NCI-H446 treated with DMSO at 0.1 percent for 48 hours (cell line): Measurements from ENCODE around the gene CDKL1.

Experiments used
- DNase-seq: peaks from one replicate; lab custom pipeline; 2025; lab: John Stamatoyannopoulos, UW

The CDKL1 gene

DNA sequence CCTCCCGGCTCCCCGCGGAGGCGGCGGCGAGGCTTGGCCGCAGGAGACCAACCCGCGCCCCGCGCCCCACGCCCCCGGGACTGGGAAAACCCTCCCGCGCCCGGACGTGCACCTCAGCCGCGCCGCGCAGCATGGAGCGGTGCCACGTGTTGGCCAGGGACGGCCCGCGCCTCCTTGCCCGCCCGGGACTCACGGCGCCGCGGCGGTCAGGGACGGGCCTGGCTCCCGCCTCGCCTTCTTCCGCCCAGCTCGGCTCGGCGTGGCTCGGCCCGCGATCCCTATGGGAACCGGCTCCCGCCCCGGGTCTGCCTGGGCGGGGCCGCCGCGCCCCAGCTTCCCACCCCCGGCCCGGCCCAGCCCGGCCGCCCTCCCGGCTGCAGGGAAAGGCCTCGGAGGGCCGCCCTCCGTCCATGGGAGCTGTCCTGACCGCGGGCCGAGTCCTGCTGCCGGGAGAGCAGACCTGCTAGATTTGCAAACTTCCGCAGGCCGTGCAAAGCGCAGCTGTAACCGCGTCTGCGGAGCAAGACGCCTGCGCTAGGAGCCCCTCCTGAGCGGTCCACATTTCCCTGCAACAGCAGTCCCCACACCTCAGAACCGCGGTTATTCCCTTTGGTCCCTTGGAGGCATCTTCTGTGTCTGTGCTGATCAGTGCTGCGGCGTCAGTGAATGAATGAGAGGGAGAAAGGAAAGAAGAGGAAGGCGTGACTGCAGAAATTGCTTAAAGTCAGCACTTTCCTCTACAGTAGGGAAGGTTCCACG, at the start of gene CDKL1:
Gene CDKL1 (minus strand): TSS at position 251 of the 759 bp plus-strand sequence. CDS start 1,013 bp downstream, outside the sequence.
- DNase-seq, result peak; percentile 46

GRCh38 chr14:50434528-50434927, 37.8 kb upstream of the CDKL1 start:
- no peak for DNase-seq

- no peak for DNase-seq
Measured at GRCh38 chr14:50432131-50432530, 35.5 kb upstream of the CDKL1 start.

- DNase-seq, result no peak
Measured at GRCh38 chr14:50425816-50426215, 29.1 kb upstream of the CDKL1 start.

- no peak for DNase-seq
Measured at GRCh38 chr14:50425105-50425504, 28.4 kb upstream of the CDKL1 start.

DNA sequence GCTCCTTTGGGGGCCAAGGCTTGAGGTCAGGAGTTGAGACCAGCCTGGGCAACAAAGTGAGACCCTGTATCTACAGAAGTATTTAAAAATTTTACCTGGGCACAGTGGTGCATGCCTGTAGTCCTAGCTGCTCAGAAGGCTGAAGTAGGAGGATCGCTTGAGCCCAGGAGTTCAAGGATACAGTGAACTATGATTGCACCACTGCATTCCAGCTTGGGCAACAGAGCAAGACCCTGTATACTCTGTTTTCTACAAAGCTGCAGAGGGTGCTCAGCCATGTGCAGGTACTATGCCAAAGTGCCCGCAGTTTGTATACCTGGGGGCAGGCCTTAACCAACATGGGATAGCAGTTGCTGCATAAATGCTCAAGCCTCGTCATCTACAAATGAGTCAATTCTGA, 26.8 kb upstream of the CDKL1 start:
- DNase-seq, result no peak

DNA sequence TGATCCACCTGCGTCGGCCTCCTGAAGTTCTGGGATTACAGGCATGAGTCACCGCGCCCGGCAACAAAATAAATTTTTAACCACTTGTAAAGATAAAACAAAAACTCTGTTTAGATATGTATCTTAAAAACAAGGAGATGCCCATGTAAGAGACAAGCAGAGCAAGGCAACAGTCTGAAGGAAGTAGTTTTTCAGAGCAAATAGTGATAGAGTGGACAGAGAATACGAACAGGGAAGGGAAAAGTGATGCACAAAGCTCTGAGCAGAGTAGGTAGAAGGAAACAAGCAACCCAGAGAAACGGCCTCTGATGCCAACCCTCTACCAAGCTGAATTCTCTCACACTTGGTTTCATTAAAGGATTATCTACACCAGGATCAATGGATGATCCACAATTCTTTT, 24.8 kb upstream of the CDKL1 start:
- no peak for DNase-seq

GRCh38 chr14:50417853-50418252, 21.2 kb upstream of the CDKL1 start:
- no peak for DNase-seq

DNA sequence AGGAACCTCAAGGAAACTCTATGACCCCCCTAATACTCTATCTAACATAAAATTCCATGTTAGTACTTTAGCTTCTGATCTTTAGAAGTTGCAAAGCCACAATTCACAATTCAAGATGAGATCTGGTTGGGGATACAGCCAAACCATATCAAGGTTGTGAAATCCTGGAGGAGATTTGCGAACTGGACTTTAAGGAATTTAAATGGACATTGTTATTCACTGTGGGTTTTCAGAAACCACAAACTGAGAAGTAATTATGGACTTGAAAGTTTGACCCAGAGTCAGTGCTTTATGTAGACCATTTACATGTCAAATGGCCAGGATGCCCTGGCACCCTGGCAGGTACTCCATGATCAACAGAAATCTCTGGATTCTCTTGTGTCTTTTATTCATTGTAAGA, 14.2 kb upstream of the CDKL1 start:
- no peak for DNase-seq

DNA sequence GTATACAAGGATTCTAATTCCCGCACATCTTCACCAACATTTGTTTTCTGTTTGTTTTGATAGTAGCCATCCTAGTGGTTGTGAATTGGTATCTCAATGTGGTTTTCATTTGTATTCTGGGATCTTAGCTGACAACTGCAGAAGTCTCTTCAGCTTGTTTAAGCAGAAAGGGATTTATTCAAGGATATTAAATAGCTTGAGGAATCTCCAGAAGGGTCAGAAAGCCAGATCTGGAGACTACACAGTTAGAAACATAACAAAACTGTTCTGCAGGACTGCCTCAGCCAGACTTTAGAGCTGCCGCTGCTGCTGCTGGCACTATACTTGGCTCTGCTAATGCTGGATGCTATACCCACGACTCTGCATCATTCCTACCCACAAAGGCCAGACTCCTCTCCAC, 13.4 kb upstream of the CDKL1 start:
- DNase-seq, result no peak

DNA sequence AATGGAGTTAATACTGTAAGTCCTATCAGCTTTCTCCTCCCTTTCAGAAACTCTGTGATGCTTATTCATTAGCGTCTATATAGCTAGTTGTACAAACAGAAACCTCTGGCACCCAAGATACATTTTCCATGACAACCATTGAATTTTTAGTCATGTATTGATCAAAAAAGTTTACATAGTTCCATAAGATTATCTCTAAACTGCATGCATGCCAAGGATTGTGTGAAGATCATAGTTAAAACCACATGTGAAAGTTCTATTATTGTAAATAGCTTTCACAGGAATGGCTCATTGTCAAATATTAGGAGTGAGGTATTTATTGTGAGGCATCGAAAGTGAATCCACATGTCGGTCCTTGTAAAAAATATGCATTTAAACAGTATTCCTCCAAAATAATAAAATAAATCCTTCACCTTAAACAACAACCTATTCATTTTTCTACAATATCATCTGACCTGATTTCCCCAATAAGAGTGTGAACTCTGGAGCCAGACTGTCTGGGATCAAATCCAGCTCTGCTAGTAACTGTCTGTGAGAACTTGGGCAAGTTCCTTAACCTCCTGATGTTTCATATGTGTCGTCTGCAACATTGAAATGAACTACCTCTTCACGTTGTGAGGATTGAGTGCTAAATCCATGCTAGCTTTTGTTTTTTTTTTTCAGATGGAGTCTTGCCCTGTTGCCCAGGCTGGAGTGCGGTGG, 10.6 kb upstream of the CDKL1 start:
- DNase-seq, result no peak

DNA sequence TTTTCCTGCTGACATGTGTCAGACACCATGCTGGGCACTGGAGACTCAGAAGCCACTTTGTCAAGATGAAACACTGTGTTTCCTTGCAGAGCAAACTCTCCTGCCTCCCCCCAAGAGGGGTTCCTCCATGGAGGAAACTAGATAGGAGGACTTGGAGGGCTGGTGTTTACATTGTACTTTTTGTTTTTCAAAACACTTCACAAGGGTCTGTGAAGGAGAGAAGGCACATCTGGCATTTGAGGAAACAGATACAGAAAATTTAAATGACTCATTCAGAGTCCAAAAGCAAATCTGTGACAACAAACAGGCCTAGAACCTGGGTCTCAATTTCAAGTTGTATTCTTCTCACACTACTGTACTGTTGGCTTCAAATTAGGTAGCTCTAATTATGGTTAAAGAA, 6.7 kb upstream of the CDKL1 start:
- no peak for DNase-seq

DNA sequence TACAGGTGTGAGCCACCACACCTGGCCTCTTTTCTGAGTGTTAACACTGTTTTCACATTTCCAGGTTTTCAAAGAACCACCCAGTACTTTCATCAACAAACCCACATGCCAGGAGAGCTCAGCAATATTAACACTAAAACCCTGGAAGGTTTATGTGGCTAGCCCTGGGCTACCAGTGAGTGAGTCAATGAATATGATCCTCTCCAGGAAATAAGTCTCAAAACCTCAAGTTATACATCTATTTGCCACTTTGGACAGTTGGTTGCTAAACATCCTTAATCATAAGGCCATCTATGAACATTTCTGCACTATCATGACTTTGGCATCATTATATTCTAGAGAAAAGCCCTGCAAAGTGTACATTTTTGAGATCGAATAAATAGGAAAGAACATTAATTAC, 6.3 kb upstream of the CDKL1 start:
- no peak for DNase-seq

GRCh38 chr14:50400461-50400860, 3.8 kb upstream of the CDKL1 start:
- no peak for DNase-seq

GRCh38 chr14:50399251-50400032, 2.8 kb upstream of the CDKL1 start:
- DNase-seq, result peak; percentile 21

DNA sequence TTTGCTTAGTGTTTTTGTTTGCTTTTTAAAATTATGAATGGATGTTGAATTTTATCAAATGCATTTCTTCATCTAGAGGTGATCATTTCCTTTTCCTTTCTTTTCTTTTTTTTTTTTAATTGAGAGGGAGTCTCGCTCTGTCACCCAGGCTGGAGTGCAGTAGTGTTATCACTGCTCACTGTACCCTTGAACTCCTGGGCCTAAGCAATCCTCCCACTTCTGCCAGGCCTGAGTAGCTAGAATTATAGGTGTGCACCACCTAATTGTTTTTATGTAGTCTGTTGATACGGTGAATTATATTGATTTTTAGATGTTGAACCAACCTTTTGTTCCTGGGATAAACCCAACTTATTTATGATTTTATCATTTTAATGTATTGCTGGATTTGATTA, 1.5 kb upstream of the CDKL1 start:
- no peak for DNase-seq

DNA sequence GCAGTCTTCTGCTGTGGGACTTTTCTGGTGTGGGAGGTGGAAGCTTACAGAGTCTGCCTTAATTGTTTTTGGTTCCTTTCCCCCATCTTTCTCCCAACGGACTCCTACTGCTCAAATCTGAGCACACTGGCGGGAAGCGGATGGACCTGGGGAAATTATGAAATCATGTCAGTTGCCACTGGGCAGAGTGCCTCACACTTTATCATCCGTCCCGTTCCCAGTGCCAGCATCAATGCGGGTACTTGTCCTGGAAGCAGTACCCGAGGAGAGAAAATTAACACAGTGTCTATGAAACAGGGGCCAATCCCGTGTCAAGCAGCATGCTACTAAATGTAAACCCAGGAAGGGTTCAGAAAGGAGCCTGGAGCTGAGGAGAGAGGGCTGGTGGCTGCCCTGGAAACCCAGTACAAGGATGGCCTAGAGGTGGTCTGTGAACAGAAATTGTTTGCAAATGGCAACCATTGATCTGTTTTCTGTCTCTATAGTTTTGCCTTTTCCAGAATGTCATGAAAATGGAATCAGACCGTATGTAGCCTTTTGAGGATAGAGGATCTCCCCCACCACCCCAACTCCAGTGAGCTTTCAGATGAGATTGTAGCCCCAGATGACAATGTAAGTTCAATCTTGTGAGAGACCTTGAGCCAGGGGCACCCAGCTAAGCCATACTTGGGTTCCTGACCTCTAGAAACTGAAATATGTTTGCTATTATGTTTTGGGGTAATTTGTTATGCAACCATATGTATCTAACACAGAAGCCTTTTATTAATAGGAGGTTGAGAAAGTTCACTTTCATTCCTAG, 908 bp upstream of the CDKL1 start:
- peak; percentile 45 for DNase-seq

DNA sequence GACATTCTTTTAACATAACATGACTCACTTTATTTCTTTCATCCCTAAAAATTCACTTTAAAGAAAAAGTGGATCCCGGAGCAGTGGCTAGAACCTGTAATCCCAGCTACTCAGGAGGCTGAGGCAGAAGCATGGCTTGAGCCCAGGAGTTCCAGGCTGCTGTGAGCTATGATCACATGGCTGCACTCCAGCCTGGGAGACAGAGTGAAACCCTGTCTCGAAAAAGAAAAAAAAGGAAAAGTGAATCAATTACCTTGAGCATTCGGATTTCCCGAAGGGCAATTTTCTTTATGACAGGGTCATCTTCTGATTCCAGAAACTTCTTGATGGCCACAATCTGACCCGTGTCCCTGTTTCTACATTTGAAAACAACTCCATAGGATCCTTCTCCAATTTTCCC, 1.2 kb downstream of the CDKL1 start:
- no peak for DNase-seq

DNA sequence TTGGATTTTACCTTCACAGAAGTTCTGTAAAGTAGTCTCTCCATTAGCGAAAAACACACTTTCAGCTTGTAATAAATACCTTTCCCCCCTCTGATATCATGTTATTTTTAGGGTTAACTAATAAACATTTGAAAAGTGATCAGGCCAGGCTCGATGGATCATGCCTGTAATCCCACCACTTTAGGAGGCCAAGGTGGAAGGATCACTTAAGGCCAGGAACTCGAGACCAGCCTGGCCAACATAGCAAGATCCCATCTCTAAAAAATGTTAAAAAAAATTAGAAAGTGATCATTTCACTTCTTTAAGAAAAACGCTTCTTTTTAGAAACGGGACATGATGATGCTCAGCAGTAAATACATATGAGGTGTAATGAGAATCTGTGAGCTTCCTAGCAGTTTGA, 2.0 kb downstream of the CDKL1 start:
- no peak for DNase-seq

GRCh38 chr14:50389668-50390441, 6.8 kb downstream of the CDKL1 start:
- DNase-seq, result no peak

GRCh38 chr14:50388256-50388931, 8.3 kb downstream of the CDKL1 start:
- no peak for DNase-seq
